Naive thymus-derived CD8-positive, alpha-beta T cell (primary cell): Measurements from ENCODE around the gene CHN2. TPM values are rescaled to one million over a fixed set of nuclear protein-coding genes. Genes with fewer than 3 reads are reported as not detected.

Experiments used
- ATAC-seq, 2 donors: fragments of 150-1000 bp; cut with Tn5 transposase in 1 of 2; sonication (Bioruptor Pico), chemical (Tn5 transposase) in 1 of 2; 1 replicate in 1 of 2; 2 replicates in 1 of 2; pipeline ENCODE4 v1.10.0; 2021; ENCODE audit warnings: mild to moderate bottlenecking in 2 of 2, moderate library complexity in 2 of 2
- POLR2A ChIA-PET: fragments of 350-600 bp; sonication (Branson Sonifier 250); formaldehyde crosslinking; loops from one replicate; lab custom pipeline; 2021; ENCODE audit warnings: antibody characterized with exemption; lab: Charles Lee
- DNase-seq, 10 donors: peaks; one replicate each; pipeline versions ENCODE4 v3.0.0 to v3.0.0-alpha.2; 2020 to 2022
- H3K27ac Mint-ChIP-seq, 10 donors: one replicate each; pipeline ENCODE4 v1.8.0; 2020 to 2022; ENCODE audit warnings: mild to moderate bottlenecking in 10 of 10, mixed read lengths in 10 of 10, moderate library complexity in 4 of 10, inconsistent platforms in 1 of 10
- H3K27me3 Mint-ChIP-seq, 5 donors: one replicate each; pipeline ENCODE4 v1.8.0; 2021 to 2022; ENCODE audit warnings: mixed read lengths in 5 of 5
- H3K36me3 Mint-ChIP-seq, 3 donors: one replicate each; pipeline ENCODE4 v1.8.0; 2020 to 2022; ENCODE audit warnings: mixed read lengths in 3 of 3, mild to moderate bottlenecking in 2 of 3, inconsistent platforms in 1 of 3
- H3K4me1 Mint-ChIP-seq, 4 donors: one replicate each; pipeline ENCODE4 v1.8.0; 2021 to 2022; ENCODE audit warnings: mixed read lengths in 4 of 4
- H3K4me3 Mint-ChIP-seq, 10 donors: one replicate each; pipeline ENCODE4 v1.8.0; 2020 to 2022; ENCODE audit warnings: mild to moderate bottlenecking in 10 of 10, mixed read lengths in 10 of 10, moderate library complexity in 6 of 10, inconsistent platforms in 1 of 10
- H3K9me3 Mint-ChIP-seq, 9 donors: one replicate each; pipeline ENCODE4 v1.8.0; 2020 to 2022; ENCODE audit warnings: mixed read lengths in 9 of 9, mild to moderate bottlenecking in 3 of 9, inconsistent platforms in 1 of 9, moderate library complexity in 1 of 9
- polyA plus RNA-seq, 3 donors: library from polyadenylated mRNA; unstranded; fragments of 300-500 nt; fragmentation: Illumina TruSeq; gene quantifications; one replicate each; pipeline ENCODE4 v1.2.3, GENCODE V29; 2021
- total RNA-seq, 8 experiments: library from RNA in 2 of 8; stranded (reverse) in 2 of 8; gene quantifications; one replicate each; pipeline ENCODE4 v1.2.3 and lab custom pipeline; 2021 to 2026

CHN2 gene
- total and polyA plus RNA-seq, 5 experiments from 2014 or later, result 0.90 to 11.1 (median 1.5) TPM

GRCh38 chr7:29364661-29365060 lies 170.1 kb downstream of the CHN2 start:
- POLR2A ChIA-PET, result no interaction called here
- no peak for ATAC-seq
- Mint-ChIP-seq H3K36me3 (no peaks in the 10 kb centered on the region), H3K4me1 (no peaks in the 10 kb centered on the region), H3K27ac (no peak overlapping the region), H3K9me3 (no peaks in the 10 kb centered on the region), H3K27me3 (no peaks in the 10 kb centered on the region), H3K4me3 (no peak overlapping the region)
- DNase-seq, result no peak

GRCh38 chr7:29365423-29365822 lies 170.8 kb downstream of the CHN2 start:
- ATAC-seq (no peak), DNase-seq (no peak)
- H3K27ac Mint-ChIP-seq, result no peak overlapping the region
- H3K9me3 Mint-ChIP-seq, result no peaks in the 10 kb centered on the region
- POLR2A ChIA-PET, result no interaction called here
- no peak overlapping the region for H3K4me3 Mint-ChIP-seq
- peaks cover 0 to 1% (median 0%) of the 10 kb centered on the region in 5 donors for H3K27me3 Mint-ChIP-seq
- no peaks in the 10 kb centered on the region for H3K36me3 Mint-ChIP-seq
- H3K4me1 Mint-ChIP-seq, result peaks cover 0 to under 1% (median 0%) of the 10 kb centered on the region in 4 donors

GRCh38 chr7:29367784-29368183 lies 173.2 kb downstream of the CHN2 start:
- Mint-ChIP-seq H3K4me1 (peaks cover 0 to 2% (median 0%) of the 10 kb centered on the region in 4 donors), H3K9me3 (no peaks in the 10 kb centered on the region), H3K4me3 (no peak overlapping the region), H3K36me3 (no peaks in the 10 kb centered on the region), H3K27ac (no peak overlapping the region), H3K27me3 (peaks cover 0 to 3% (median 0%) of the 10 kb centered on the region in 5 donors)
- POLR2A ChIA-PET, result no interaction called here
- DNase-seq (no peak), ATAC-seq (no peak)

GRCh38 chr7:29369909-29370488 lies 175.4 kb downstream of the CHN2 start:
- Mint-ChIP-seq H3K27ac (no peak overlapping the region), H3K36me3 (no peaks in the 10 kb centered on the region), H3K27me3 (peaks cover 0 to 3% (median 0%) of the 10 kb centered on the region in 5 donors), H3K4me3 (no peak overlapping the region), H3K4me1 (peaks cover 0 to 2% (median 0%) of the 10 kb centered on the region in 4 donors), H3K9me3 (no peaks in the 10 kb centered on the region)
- no peak for ATAC-seq
- POLR2A ChIA-PET, result no interaction called here
- no peak for DNase-seq

GRCh38 chr7:29370531-29371314 lies 176.1 kb downstream of the CHN2 start:
- POLR2A ChIA-PET, result no interaction called here
- DNase-seq, result no peak
- H3K27me3 Mint-ChIP-seq, result peaks cover 0 to 3% (median 0%) of the 10 kb centered on the region in 5 donors
- H3K27ac Mint-ChIP-seq, result no peak overlapping the region
- no peaks in the 10 kb centered on the region for H3K36me3 Mint-ChIP-seq
- no peak for ATAC-seq
- H3K4me3 Mint-ChIP-seq, result no peak overlapping the region
- peaks cover 0 to 2% (median 0%) of the 10 kb centered on the region in 4 donors for H3K4me1 Mint-ChIP-seq
- H3K9me3 Mint-ChIP-seq, result no peaks in the 10 kb centered on the region

- H3K4me3 Mint-ChIP-seq, result no peak overlapping the region
- no peaks in the 10 kb centered on the region for H3K9me3 Mint-ChIP-seq
- no peak overlapping the region for H3K27ac Mint-ChIP-seq
- H3K36me3 Mint-ChIP-seq, result no peaks in the 10 kb centered on the region
- DNase-seq (no peak), ATAC-seq (no peak)
- peaks cover 0 to 2% (median 0%) of the 10 kb centered on the region in 4 donors for H3K4me1 Mint-ChIP-seq
- POLR2A ChIA-PET, result no interaction called here
- H3K27me3 Mint-ChIP-seq, result peaks cover 0 to 3% (median 0%) of the 10 kb centered on the region in 5 donors
These were observed 176.9 kb downstream of the CHN2 start for GRCh38 chr7:29371472-29371871.

GRCh38 chr7:29372351-29373090 lies 177.9 kb downstream of the CHN2 start:
- Mint-ChIP-seq H3K27me3 (peaks cover 0 to 3% (median 0%) of the 10 kb centered on the region in 5 donors), H3K9me3 (no peaks in the 10 kb centered on the region), H3K4me1 (peaks cover 0 to 2% (median 0%) of the 10 kb centered on the region in 4 donors), H3K4me3 (no peak overlapping the region), H3K36me3 (no peaks in the 10 kb centered on the region), H3K27ac (no peak overlapping the region)
- no peak for DNase-seq
- POLR2A ChIA-PET, result no interaction called here
- no peak for ATAC-seq

- no peaks in the 10 kb centered on the region for H3K9me3 Mint-ChIP-seq
- H3K4me1 Mint-ChIP-seq, result no peaks in the 10 kb centered on the region
- no peak overlapping the region for H3K27ac Mint-ChIP-seq
- peaks cover 0 to 4% (median 0%) of the 10 kb centered on the region in 5 donors for H3K27me3 Mint-ChIP-seq
- POLR2A ChIA-PET, result no interaction called here
- ATAC-seq, result no peak
- no peak for DNase-seq
- no peaks in the 10 kb centered on the region for H3K36me3 Mint-ChIP-seq
- no peak overlapping the region for H3K4me3 Mint-ChIP-seq
These were observed 181.3 kb downstream of the CHN2 start for GRCh38 chr7:29375641-29376562.

- Mint-ChIP-seq H3K9me3 (no peaks in the 10 kb centered on the region), H3K27me3 (peaks cover 0 to 7% (median 0%) of the 10 kb centered on the region in 5 donors), H3K4me3 (no peak overlapping the region), H3K4me1 (no peaks in the 10 kb centered on the region), H3K36me3 (no peaks in the 10 kb centered on the region), H3K27ac (no peak overlapping the region)
- POLR2A ChIA-PET, result no interaction called here
- ATAC-seq (no peak), DNase-seq (no peak)
These were observed 183.1 kb downstream of the CHN2 start for GRCh38 chr7:29377718-29378117.

- Mint-ChIP-seq H3K4me3 (no peak overlapping the region), H3K27me3 (peaks cover 0 to 7% (median 0%) of the 10 kb centered on the region in 5 donors), H3K27ac (no peak overlapping the region), H3K36me3 (no peaks in the 10 kb centered on the region), H3K9me3 (no peaks in the 10 kb centered on the region), H3K4me1 (peaks cover 0 to 2% (median 0%) of the 10 kb centered on the region in 4 donors)
- ATAC-seq (no peak), DNase-seq (no peak)
- POLR2A ChIA-PET, result no interaction called here
These were observed 185.0 kb downstream of the CHN2 start for GRCh38 chr7:29379551-29379950.

GRCh38 chr7:29381206-29382094 lies 186.9 kb downstream of the CHN2 start:
- no peaks in the 10 kb centered on the region for H3K9me3 Mint-ChIP-seq
- H3K4me3 Mint-ChIP-seq, result no peak overlapping the region
- peaks cover 0 to 2% (median 0%) of the 10 kb centered on the region in 4 donors for H3K4me1 Mint-ChIP-seq
- no peak overlapping the region for H3K27ac Mint-ChIP-seq
- H3K27me3 Mint-ChIP-seq, result peaks cover 0 to 7% (median 0%) of the 10 kb centered on the region in 5 donors
- DNase-seq, result no peak
- H3K36me3 Mint-ChIP-seq, result no peaks in the 10 kb centered on the region
- no peak for ATAC-seq
- POLR2A ChIA-PET, result no interaction called here
